ENCODE results near the gene ZNRF1.
"Not testable (repeated sequence)": the region's sequence is repeated elsewhere in the genome, so short reads cannot be mapped to it uniquely, and the experiment has no call there.

The ZNRF1 gene

DNA sequence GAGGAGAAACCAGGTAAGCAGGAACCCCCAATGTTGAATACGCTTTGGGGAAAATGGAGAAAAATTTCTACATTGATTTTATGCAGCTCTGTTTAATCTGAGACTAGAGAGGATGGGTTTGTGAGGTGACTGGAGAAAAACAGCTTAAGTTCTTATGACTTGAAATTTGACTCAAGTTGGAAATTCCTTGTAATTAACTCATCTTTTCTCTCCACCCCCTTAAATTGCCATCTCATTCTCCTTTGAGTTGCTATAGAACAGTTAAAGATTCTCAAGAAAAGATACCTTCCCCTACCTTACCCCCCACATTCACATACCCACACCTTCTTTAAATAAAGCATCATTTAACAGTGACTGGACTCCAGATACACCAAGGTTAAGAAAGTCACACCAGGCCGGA, 24.2 kb downstream of the ZNRF1 start:
- Histone ChIP-seq H3K27ac (no peak overlapping the region), H3K4me3 (ENCODE audit: low read depth in 1 of 2, low read length in 1 of 2) (no peak overlapping the region)
- TF ChIP-seq, protein P1, sequence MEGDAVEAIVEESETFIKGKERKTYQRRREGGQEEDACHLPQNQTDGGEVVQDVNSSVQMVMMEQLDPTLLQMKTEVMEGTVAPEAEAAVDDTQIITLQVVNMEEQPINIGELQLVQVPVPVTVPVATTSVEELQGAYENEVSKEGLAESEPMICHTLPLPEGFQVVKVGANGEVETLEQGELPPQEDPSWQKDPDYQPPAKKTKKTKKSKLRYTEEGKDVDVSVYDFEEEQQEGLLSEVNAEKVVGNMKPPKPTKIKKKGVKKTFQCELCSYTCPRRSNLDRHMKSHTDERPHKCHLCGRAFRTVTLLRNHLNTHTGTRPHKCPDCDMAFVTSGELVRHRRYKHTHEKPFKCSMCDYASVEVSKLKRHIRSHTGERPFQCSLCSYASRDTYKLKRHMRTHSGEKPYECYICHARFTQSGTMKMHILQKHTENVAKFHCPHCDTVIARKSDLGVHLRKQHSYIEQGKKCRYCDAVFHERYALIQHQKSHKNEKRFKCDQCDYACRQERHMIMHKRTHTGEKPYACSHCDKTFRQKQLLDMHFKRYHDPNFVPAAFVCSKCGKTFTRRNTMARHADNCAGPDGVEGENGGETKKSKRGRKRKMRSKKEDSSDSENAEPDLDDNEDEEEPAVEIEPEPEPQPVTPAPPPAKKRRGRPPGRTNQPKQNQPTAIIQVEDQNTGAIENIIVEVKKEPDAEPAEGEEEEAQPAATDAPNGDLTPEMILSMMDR (IDR thresholded peaks at IDR 0.05): no peak

DNA sequence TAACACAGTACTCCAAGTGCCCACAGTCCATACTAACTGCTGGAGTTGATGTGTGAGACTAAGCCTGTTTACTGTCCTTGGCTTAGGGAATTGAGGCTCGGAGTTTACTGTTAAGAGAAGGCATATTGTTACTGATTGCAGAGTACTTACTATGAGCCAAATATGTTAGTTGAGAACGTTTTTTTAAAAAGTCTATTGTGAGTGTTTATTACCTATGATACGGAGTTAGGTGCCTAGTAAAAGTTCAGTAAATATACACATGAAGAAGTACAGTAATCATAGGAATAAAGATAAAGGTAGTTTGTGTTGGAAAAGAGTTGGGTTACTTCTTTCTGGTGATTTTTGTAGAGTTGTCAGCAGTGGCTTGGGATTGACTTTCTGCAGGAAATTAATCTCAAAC, 25.4 kb downstream of the ZNRF1 start:
- no peaks in the 10 kb centered on the region for H3K9me3 ChIP-seq
- no peaks in the 10 kb centered on the region for H3K36me3 ChIP-seq
- no peak overlapping the region for H3K4me3 ChIP-seq (ENCODE audit: low read depth in 1 of 2, low read length in 1 of 2)
- no peaks in the 10 kb centered on the region for H3K27me3 ChIP-seq
- TF ChIP-seq, protein P1 (IDR thresholded peaks at IDR 0.05): no peak
- peaks cover 28 to 33% of the 10 kb centered on the region in 2 experiments for H3K4me1 ChIP-seq (ENCODE audit: control insufficient read depth in 1 of 2, insufficient read depth in 1 of 2, low read depth in 1 of 2, low read length in 1 of 2)
- peak overlapping the region; percentile 56 for H3K27ac ChIP-seq

More for the DNA sequence above, 24.2 kb downstream of the ZNRF1 start:
- Histone ChIP-seq H3K36me3 (no peaks in the 10 kb centered on the region), H3K27me3 (no peaks in the 10 kb centered on the region), H3K9me3 (no peaks in the 10 kb centered on the region), H3K4me1 (ENCODE audit: control insufficient read depth in 1 of 2, insufficient read depth in 1 of 2, low read depth in 1 of 2, low read length in 1 of 2) (peaks cover 25 to 33% of the 10 kb centered on the region in 2 experiments)

DNA sequence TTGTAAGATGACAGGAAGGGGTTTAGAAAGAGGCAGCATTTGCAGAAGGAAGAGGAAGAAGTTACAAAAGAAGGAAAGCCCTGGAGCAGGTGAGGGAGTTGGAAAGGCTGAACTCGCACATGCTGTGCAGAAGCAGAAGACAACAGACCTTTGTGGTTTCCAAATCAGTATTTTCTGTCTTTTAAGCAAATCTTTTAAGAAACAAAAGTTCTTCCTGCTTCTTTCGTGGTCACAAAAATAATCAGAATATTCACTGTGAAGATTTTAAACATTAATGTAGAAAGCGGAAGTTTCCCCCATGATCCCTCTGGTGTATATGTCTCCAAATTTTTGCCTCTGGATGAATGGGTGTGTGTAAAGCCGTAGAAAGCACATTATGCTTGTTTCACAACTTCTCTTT, 25.8 kb downstream of the ZNRF1 start:
- Histone ChIP-seq H3K36me3 (no peaks in the 10 kb centered on the region), H3K4me1 (ENCODE audit: control insufficient read depth in 1 of 2, insufficient read depth in 1 of 2, low read depth in 1 of 2, low read length in 1 of 2) (peaks cover 28 to 33% of the 10 kb centered on the region in 2 experiments), H3K27me3 (no peaks in the 10 kb centered on the region), H3K4me3 (ENCODE audit: low read depth in 1 of 2, low read length in 1 of 2) (no peak overlapping the region), H3K9me3 (no peaks in the 10 kb centered on the region), H3K27ac (peak overlapping the region; percentile 56)
- TF ChIP-seq, protein P1 (IDR thresholded peaks at IDR 0.05): no peak

DNA sequence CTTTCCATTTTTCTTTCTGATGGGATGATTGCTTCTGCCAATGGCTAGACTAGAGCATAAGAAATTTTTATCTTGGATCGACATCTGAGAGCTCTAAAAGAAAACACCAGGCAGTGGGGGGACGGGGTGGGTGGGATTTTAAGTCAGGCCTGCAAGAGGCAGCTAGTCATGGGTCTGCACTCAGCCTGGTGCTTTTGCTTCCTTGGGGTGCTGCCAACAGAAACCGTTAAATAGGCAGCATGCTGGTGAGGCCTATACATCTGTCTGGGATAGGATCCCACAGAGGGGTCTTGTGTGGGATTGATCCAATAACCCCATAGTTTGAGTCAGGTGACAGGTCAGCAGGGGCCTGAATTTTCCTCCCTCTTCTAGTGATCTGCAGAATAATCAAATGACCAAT, 26.9 kb downstream of the ZNRF1 start:
- H3K36me3 ChIP-seq: no peaks in the 10 kb centered on the region
- peaks cover 28 to 33% of the 10 kb centered on the region in 2 experiments for H3K4me1 ChIP-seq (ENCODE audit: control insufficient read depth in 1 of 2, insufficient read depth in 1 of 2, low read depth in 1 of 2, low read length in 1 of 2)
- H3K27me3 ChIP-seq: no peaks in the 10 kb centered on the region
- H3K27ac ChIP-seq: peak overlapping the region; percentile 56
- no peaks in the 10 kb centered on the region for H3K9me3 ChIP-seq
- no peak overlapping the region for H3K4me3 ChIP-seq (ENCODE audit: low read depth in 1 of 2, low read length in 1 of 2)
- TF ChIP-seq, protein P1 (IDR thresholded peaks at IDR 0.05): no peak

DNA sequence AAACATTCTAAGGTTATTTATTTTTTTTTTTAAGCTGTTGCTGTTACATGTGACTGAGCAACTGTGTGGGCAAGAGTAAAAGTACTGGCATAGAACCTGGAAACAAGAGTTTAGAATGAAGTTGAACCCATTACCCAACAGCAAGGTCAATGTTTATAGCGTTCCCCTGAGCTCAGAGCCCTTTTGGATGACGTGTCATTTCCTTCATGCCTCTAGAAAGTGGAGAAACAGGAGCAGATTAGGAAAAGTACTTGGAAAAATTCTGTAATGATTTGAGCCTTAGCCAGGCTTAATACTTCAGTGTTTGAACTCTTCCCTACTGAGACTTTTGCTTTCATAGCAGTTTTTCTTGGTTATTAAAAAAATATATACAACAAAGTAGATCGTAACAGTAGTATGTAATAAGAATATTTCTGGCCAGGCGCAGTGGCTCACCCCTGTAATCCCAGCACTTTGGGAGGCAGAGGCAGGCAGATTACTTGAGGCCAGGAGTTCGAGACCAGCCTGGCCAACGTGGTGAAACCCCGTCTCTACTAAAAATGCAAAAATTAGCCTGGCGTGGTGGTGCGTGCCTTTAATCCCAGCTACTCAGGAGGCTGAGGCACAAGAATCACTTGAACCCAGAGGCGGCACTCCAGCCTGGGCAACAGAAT, 27.5 kb downstream of the ZNRF1 start:
- not testable (repeated sequence) for H3K4me3 ChIP-seq (ENCODE audit: low read depth in 1 of 2, low read length in 1 of 2); H3K27me3 ChIP-seq; H3K9me3 ChIP-seq; H3K36me3 ChIP-seq; H3K27ac ChIP-seq
- peaks cover 28 to 33% of the 10 kb centered on the region in 2 experiments for H3K4me1 ChIP-seq (ENCODE audit: control insufficient read depth in 1 of 2, insufficient read depth in 1 of 2, low read depth in 1 of 2, low read length in 1 of 2)

DNA sequence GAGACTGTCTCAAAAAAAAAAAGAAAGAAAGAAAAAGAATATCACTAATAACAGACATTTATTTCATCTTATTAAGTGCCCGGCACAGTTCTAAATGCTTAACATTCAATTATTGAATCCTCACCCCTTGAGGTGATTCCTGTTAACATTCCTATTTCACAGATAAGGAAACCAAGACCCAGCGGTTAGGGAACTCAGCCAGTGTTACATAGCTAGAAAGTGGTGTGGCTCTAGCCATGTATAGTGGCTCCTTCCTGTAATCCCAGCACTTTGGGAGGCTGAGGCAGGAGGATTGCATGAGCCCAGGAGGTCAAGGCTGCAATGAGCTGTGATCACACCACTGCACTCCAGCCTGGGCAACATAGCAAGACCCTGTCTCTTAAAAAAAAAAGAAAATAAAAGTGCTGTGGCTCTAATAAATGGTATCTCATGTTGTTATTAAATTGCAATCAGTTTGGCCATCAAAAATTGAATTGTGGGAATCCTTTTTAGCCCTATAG, 28.1 kb downstream of the ZNRF1 start:
- no peaks in the 10 kb centered on the region for H3K36me3 ChIP-seq
- H3K27me3 ChIP-seq: no peaks in the 10 kb centered on the region
- no peak overlapping the region for H3K4me3 ChIP-seq (ENCODE audit: low read depth in 1 of 2, low read length in 1 of 2)
- H3K27ac ChIP-seq: no peak overlapping the region
- peaks cover 28 to 33% of the 10 kb centered on the region in 2 experiments for H3K4me1 ChIP-seq (ENCODE audit: control insufficient read depth in 1 of 2, insufficient read depth in 1 of 2, low read depth in 1 of 2, low read length in 1 of 2)
- H3K9me3 ChIP-seq: no peaks in the 10 kb centered on the region
- TF ChIP-seq, protein P1 (IDR thresholded peaks at IDR 0.05): no peak
